Measurements from ENCODE around the gene HDAC9. TPM values are rescaled to one million over a fixed set of nuclear protein-coding genes. Genes with fewer than 3 reads are reported as not detected.

HDAC9 gene
- total RNA-seq, 1 donor from 2014 or later, result 27.6 TPM

DNA sequence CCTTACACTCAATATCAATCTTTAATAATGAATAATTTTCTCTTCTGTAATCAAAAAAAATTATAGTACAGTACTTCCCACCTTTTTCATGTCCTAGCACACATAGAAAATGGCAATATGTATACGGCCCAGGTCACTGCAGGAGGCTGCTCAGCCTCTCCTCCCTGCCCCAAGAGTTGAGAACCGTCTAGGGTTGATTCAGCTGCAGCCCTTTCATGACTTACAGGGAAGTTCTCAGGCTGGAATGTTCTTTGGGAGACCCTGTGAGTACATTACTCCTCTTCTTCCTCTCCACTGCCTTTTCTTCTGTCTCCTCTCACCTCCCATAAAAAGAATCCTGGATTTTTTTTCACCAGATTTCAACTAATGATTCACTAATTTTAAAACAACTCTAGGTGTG is 180.0 kb downstream of the HDAC9 start:
- H3K27ac ChIP-seq (ENCODE audit: low read depth, low read length), result no peak overlapping the region
- no peaks in the 10 kb centered on the region for H4K20me1 ChIP-seq (ENCODE audit: insufficient read depth, low read length)
- H3K27me3 ChIP-seq (ENCODE audit: insufficient read depth, low read length), result no peaks in the 10 kb centered on the region
- no peak overlapping the region for H3K4me2 ChIP-seq (ENCODE audit: low read length)
- no peak overlapping the region for H2AFZ ChIP-seq (ENCODE audit: low read depth, low read length)
- no peak overlapping the region for H3K9ac ChIP-seq (ENCODE audit: low read length)
- Mint-ChIP-seq H3K27me3 (ENCODE audit: low read depth, unreplicated experiment) (no peaks in the 10 kb centered on the region), H3K27ac (ENCODE audit: unreplicated experiment) (no peak overlapping the region), H3K4me1 (ENCODE audit: low read depth, unreplicated experiment) (no peaks in the 10 kb centered on the region), H3K4me3 (ENCODE audit: unreplicated experiment) (no peak overlapping the region), H3K9me3 (ENCODE audit: unreplicated experiment) (no peaks in the 10 kb centered on the region), H3K36me3 (ENCODE audit: low read depth, unreplicated experiment) (no peaks in the 10 kb centered on the region)
- no peak for FAIRE-seq
- no peak overlapping the region for H3K4me3 ChIP-seq (ENCODE audit: insufficient read depth, low read depth, low read length)
- H3K9me3 ChIP-seq (ENCODE audit: insufficient read depth, low read depth, low read length), result no peaks in the 10 kb centered on the region
- TF ChIP-seq, protein P1, sequence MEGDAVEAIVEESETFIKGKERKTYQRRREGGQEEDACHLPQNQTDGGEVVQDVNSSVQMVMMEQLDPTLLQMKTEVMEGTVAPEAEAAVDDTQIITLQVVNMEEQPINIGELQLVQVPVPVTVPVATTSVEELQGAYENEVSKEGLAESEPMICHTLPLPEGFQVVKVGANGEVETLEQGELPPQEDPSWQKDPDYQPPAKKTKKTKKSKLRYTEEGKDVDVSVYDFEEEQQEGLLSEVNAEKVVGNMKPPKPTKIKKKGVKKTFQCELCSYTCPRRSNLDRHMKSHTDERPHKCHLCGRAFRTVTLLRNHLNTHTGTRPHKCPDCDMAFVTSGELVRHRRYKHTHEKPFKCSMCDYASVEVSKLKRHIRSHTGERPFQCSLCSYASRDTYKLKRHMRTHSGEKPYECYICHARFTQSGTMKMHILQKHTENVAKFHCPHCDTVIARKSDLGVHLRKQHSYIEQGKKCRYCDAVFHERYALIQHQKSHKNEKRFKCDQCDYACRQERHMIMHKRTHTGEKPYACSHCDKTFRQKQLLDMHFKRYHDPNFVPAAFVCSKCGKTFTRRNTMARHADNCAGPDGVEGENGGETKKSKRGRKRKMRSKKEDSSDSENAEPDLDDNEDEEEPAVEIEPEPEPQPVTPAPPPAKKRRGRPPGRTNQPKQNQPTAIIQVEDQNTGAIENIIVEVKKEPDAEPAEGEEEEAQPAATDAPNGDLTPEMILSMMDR (IDR thresholded peaks at IDR 0.05; ENCODE audit: insufficient read depth, low read depth, low read length), result no peak
- TF ChIP-seq EZH2 (IDR thresholded peaks at IDR 0.05; ENCODE audit: insufficient read depth, low read length), result no peak
- no peaks in the 10 kb centered on the region for H3K79me2 ChIP-seq (ENCODE audit: insufficient read depth, low read length)
- no peaks in the 10 kb centered on the region for H3K4me1 ChIP-seq (ENCODE audit: insufficient read depth, low read length)
- H3K36me3 ChIP-seq (ENCODE audit: insufficient read depth, low read length), result no peaks in the 10 kb centered on the region
- no peak for DNase-seq (ENCODE audit: low read depth)

DNA sequence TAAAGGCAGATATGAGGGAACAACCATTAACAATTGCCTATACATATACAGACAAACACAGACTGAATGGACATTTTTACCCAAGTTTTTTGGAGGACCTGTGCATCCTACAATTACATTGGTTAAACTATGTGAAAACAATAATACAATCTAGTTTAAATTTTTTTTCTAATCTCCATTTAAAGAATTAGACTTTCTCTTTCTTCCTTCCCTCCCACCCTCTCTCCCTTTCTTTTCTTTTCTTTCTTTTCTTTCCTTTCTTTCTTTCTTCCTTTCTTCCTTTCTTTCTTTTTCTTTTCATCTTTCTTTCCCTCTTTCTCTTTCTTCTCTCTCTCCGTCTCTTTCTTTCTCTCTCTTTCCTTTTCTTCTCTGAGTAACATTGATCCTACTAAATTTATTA is 183.7 kb downstream of the HDAC9 start:
- Mint-ChIP-seq H3K9me3 (ENCODE audit: unreplicated experiment) (no peaks in the 10 kb centered on the region), H3K36me3 (ENCODE audit: low read depth, unreplicated experiment) (no peaks in the 10 kb centered on the region), H3K27me3 (ENCODE audit: low read depth, unreplicated experiment) (no peaks in the 10 kb centered on the region), H3K27ac (ENCODE audit: unreplicated experiment) (no peak overlapping the region), H3K4me1 (ENCODE audit: low read depth, unreplicated experiment) (no peaks in the 10 kb centered on the region), H3K4me3 (ENCODE audit: unreplicated experiment) (no peak overlapping the region)
- Histone ChIP-seq H3K27me3 (ENCODE audit: insufficient read depth, low read length) (no peaks in the 10 kb centered on the region), H3K79me2 (ENCODE audit: insufficient read depth, low read length) (no peaks in the 10 kb centered on the region), H3K4me1 (ENCODE audit: insufficient read depth, low read length) (no peaks in the 10 kb centered on the region), H3K27ac (ENCODE audit: low read depth, low read length) (no peak overlapping the region), H3K9ac (ENCODE audit: low read length) (no peak overlapping the region), H3K36me3 (ENCODE audit: insufficient read depth, low read length) (no peaks in the 10 kb centered on the region), H4K20me1 (ENCODE audit: insufficient read depth, low read length) (no peaks in the 10 kb centered on the region), H3K9me3 (ENCODE audit: insufficient read depth, low read depth, low read length) (no peaks in the 10 kb centered on the region), H2AFZ (ENCODE audit: low read depth, low read length) (no peak overlapping the region), H3K4me3 (ENCODE audit: insufficient read depth, low read depth, low read length) (no peak overlapping the region), H3K4me2 (ENCODE audit: low read length) (no peak overlapping the region)
- DNase-seq (ENCODE audit: low read depth) (no peak), FAIRE-seq (no peak)
- TF ChIP-seq, protein P1 (IDR thresholded peaks at IDR 0.05; ENCODE audit: insufficient read depth, low read depth, low read length), result no peak

DNA sequence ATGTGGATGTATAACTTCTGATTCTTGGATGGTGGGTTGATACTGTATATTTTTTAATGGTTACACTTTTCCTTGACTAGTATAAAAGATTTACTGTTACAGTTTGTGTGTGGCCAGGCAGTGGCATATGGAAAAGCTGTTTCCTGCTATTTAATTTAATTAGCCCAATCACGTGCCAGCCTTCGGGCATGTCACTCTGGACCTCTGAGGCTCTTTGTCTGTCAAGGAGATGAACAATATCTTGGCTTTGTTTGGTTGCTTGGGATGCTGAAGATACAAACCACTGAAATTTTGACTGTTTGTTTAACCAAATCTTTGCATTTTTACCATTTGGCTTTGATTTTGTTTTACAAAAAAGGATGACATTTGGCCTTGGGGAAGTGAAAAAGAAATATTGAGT is 185.0 kb downstream of the HDAC9 start:
- Histone ChIP-seq H3K4me2 (ENCODE audit: low read length) (no peak overlapping the region), H3K27me3 (ENCODE audit: insufficient read depth, low read length) (no peaks in the 10 kb centered on the region), H3K27ac (ENCODE audit: low read depth, low read length) (no peak overlapping the region), H3K9me3 (ENCODE audit: insufficient read depth, low read depth, low read length) (no peaks in the 10 kb centered on the region), H3K4me3 (ENCODE audit: insufficient read depth, low read depth, low read length) (no peak overlapping the region), H3K36me3 (ENCODE audit: insufficient read depth, low read length) (no peaks in the 10 kb centered on the region), H3K4me1 (ENCODE audit: insufficient read depth, low read length) (no peaks in the 10 kb centered on the region), H2AFZ (ENCODE audit: low read depth, low read length) (no peak overlapping the region), H3K79me2 (ENCODE audit: insufficient read depth, low read length) (no peaks in the 10 kb centered on the region), H4K20me1 (ENCODE audit: insufficient read depth, low read length) (no peaks in the 10 kb centered on the region), H3K9ac (ENCODE audit: low read length) (no peak overlapping the region)
- Mint-ChIP-seq H3K4me1 (ENCODE audit: low read depth, unreplicated experiment) (peaks cover 8% of the 10 kb centered on the region), H3K9me3 (ENCODE audit: unreplicated experiment) (no peaks in the 10 kb centered on the region), H3K27ac (ENCODE audit: unreplicated experiment) (no peak overlapping the region), H3K27me3 (ENCODE audit: low read depth, unreplicated experiment) (no peaks in the 10 kb centered on the region), H3K4me3 (ENCODE audit: unreplicated experiment) (no peak overlapping the region), H3K36me3 (ENCODE audit: low read depth, unreplicated experiment) (no peaks in the 10 kb centered on the region)
- DNase-seq (ENCODE audit: low read depth), result no peak
- no peak for FAIRE-seq
- no peak for TF ChIP-seq EZH2 (IDR thresholded peaks at IDR 0.05; ENCODE audit: insufficient read depth, low read length)
- TF ChIP-seq, protein P1 (IDR thresholded peaks at IDR 0.05; ENCODE audit: insufficient read depth, low read depth, low read length), result no peak

Measured in astrocyte (in vitro differentiated cells and primary cell).